Stimulated activated CD8-positive, alpha-beta memory T cell treated with anti-CD3 and anti-CD28 coated beads, Interleukin-12 subunit alpha, Interleukin-12 subunit beta, amount 100 ng/mL, for 24 hours (primary cell): ENCODE results near the gene DOK5.

Experiments used
- DNase-seq: peaks from one replicate; pipeline ENCODE4 v3.0.0-alpha.2; 2020; ENCODE audit errors: extremely low read depth

Gene DOK5

DNA sequence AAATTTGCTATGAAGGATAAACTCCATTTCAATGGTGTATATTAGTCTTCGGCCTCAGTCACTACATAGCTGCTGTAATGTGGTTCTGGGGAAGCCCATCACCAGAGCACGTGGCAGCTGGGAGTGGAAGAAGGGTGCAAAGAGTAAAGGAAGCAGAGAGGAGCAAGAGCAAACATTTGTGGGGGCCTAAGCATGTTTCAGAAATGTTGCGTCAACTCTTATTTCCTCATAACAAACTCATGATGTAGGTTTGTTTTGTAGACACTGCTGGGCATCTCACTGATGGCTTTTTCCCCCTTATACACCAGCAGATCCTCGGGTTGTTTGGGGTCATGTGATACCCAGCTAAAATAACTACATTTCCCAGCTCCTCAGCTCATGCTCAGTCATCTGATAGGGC is 37.3 kb downstream of the DOK5 start:
- no peak for DNase-seq

DNA sequence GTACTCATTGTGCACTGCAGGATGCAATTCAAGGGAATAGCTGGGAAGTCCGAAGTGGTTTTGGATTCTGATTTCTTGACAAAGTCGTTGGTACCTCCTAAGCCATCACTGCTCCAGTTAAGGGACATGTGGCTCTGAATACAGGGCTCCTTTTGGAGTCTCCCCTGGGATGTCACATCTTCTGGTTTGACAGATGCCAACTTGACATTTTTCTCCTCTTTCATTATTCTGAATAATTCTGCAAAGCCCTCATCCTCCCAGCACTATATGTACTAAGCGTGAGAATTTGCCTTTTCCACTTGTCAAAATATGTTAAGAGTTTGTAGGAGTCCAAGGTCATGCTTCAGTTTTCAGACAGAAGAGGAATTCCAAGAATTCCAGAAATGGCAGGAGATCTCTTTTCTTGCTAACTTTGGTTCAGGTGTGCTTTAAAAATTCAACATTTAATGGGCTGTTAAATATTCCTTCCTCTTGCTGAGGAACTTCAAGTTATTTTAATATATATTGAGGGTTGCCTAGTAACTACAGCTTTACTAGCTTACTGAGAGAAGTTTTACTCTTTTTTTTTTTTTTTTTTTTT is 38.7 kb downstream of the DOK5 start:
- DNase-seq, result no peak

DNA sequence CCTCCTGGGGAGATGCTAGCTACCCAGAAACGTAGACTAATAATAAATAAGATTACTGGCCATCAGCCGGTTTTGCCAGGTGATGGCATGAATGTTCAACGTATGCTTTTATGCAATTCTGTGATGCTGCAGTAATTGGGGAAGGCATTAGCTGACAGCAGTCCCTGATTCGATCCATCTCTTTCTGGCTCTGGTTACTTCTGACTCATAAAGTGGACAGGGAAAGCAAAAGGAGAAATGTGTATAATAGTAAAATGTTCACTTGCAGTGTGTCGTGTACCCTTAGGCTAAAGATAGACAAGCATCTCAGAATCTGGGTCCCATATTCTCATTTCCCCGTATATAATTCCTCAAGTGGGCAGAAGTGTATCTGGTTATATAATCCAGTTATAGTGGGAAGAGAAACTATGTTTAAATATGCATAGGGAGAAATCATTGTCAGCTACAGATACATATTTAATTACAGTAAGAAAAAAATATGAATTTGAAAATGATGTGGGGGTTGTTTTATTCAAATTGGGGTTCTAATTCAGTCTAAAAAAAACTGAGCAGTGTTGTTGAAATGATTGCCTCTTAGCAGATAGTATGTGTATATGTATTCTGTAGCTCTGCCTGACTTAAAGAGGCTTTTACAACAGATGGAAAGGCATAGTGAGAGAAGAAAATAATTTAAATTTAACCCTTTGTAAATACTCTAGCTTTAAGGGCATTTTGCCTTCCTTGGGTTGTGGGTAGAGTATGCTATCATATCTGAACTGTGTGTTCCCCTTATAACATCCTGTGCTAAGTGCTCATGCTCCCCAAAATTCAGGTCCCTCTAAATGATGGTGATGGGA is 40.6 kb downstream of the DOK5 start:
- DNase-seq, result no peak

DNA sequence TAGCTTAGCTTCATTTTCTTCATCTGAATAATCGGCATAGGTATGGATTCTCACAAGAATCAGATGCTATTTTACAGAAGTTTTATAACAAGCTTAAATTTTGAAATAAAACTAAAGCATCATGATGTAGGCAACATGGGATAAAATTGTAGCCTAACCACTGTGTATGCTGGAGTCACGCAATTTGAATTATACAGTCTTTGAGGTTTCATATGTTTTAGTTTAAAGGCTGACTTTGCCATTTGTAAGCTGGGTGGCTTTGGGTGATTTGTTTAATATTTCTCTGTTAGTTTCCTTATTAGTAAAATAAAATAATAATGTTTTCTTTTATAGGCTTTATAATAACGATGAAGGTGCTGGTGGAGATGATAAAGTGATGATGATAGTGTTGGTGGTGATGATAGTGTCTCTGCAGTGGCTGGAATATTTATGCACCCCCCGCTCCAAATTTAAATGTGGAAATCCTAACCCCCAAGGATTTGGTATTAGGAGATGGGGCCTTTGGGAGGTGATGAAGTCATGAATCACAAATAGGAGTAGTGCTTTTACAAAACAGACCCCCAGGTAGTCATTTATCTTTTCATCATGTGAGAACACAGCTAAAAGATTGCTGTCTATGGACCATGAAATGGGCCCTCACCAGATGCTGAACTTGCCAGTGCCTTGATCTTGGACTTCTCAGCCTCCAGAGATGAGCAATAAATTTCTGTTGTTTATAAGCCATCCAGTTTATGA is 42.0 kb downstream of the DOK5 start:
- DNase-seq, result no peak

DNA sequence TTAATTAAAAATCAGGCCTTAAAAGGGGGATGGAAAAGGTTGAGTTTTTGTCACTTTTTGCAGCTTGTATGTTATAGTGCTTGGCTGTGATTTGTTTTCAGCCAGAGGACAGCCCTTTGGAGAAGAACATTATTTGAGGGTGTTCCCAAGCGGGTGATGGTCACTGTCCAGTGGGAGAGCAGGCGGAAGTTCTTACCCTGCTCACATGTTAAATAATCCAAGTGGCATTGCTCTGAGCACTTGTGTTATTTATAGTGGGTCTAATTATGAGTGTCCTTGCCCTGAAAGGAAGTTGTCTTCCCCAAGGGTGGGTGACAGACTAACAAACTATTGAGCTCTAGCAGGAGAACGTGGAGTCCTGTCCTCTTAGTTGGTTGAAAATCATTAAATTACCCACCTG is 49.5 kb downstream of the DOK5 start:
- DNase-seq, result no peak

DNA sequence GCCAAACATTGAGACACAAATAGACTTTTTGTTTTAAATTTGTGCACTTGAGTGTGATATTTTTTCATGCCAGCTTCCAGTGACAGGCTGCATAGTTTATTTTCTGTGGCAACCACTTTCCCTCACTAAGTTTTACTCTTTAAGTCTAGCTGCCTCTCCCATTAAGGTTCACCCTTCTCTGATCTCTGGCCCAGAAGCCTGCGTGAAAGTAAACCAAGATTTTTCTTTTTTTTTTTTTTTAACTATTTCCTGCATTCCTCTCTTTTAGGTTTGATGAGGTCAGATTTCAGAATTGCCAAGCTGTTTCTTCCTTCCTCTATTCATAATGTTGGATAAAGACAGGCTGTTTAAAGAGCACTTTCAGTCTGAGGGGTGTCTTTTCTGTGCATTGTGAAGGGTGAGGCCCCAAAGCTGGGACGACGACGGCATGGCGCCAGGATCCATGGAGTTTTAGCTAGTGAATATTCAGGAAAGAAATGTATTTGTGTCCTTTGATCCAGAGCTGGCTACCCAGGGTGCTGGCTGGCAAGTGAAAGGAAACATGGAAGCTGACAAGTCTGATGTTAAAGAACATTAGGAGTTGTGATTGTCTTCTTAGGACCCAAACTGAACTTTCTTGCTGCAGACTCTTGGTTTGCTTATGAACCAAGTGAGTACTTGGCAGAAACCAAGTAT is 50.7 kb downstream of the DOK5 start:
- DNase-seq, result no peak

DNA sequence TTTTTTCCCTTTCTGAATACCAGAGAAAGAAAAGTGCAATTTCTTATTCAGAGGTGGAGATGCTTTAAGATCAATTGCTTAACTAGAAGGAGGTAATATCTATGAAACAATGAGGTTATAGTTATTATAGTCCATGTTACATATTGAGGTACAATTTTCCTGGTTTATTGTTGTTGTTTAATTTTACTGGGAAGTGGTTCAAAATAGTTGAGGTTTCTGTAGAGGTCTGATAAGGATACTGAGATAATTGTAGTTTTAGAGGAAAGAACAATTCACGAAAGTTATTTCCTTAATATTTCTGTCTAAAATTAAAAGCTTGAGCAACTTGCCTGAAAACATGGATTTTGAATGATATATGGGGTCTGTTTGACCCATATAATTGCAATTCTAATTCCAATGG is 51.4 kb downstream of the DOK5 start:
- DNase-seq, result no peak

DNA sequence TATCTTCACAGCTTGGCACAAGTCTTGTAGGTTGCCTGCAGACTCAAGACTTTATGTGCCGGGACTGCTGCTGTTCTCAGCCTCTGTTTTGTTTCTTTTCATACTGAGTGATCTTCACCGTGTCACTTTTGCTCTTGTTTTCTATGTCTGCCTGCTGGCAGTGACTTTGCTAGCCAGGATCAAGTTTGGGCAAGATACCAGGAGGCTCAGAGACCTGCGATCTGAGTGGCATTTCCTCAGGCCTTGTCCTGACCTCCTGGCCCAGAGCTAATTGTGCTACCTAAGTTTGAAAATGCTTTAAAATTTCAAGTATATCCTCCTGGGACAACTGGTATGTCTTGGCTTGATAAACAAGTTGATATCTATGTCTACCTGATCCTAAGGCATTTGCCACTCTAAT is 57.2 kb downstream of the DOK5 start:
- DNase-seq, result no peak

DNA sequence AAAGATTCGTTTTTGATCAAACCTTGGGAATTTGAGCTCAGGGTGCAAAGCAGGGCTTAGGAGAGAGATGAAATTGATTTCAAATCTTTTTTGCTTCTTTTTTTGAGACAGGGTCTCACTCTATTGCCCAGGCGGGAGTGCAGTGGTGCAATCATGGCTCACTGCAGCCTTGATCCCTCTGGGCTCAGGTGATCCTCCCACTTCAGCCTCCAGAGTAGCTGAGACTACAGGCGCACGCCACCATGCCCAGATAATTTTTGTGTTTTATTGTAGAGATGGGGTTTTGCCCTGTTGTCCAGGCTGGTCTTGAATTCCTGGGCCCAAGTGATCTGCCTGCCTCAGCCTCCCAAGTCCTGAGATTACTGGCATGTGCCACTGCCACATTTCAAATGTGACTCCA is 58.7 kb downstream of the DOK5 start:
- no peak for DNase-seq

DNA sequence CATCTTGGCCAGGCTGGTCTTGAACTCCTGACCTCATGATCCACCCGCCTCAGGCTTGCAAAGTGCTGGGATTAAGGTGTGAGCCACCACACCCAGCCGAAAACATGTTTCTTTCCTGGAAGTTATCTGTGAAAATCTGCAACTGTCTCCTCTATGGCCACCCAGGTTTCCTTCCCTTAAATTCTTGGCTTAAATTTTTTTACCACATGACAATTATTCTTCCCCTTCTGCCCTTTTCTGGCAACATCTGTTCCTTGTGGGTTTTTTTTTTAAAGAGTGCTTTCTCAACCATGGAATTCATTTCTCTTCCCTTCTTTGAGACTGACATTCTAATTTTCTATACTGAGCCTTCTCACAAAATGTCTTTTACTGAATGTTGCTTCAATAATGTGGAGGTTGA is 59.6 kb downstream of the DOK5 start:
- no peak for DNase-seq

DNA sequence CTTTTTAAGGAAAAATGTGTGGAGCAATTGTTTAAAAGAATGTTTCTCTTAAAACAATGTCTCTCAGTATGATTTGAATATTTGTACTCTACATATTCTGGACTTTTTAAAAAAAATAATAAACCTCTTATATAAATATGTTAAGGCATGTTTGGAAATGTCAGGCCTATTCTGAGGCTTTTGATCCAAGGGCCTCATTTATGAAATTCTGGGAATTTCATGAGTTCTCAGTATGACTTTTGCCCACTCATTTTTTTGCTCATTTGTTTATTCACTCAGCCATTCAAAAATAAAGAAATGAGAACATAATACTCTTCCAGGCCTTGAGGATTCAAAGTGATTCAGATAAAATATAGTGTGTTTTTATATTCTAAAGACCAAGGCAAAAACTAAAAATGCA is 60.4 kb downstream of the DOK5 start:
- no peak for DNase-seq

DNA sequence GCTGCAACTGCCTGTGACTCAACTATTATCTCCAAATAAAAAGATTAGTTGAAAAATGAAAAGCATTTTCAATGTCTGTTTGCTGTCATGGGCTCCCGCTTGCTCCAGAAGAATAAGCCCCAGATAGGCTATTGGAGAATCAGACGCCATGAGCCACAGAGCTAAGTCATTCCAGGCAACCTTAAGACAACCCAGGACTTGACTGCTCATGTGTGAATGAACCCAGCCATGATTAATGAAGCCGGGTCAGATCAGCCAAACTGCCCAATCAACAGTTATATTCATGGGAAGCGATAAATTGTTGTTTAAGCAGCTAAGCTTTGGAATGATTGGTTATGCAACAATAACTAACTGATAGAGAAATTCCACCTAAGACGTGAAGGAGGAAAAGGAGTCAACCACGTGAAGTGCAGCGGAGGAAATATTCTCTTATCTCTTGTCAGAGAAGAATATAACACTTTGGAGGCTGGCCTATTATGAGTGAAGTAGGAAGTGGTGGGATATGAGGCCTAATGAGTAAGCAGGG is 64.2 kb downstream of the DOK5 start:
- no peak for DNase-seq

DNA sequence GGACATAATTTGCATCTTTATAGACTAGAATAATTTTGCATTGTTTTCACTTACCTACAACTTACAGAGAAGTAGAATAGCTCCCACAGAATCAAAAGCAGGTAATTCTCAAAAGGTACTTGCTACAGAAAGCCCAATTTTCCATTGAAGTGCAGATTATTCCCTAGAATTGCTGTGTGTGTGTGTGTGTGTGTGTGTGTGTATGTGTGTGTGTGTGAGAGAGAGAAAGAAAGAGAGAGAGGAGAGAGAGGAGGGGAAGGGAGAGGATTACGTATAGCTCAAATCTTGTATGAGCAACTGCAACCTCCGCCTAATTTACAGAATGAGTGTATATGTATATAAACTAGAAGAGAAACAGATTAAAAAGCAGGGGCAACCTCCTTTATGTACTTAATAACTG is 68.0 kb downstream of the DOK5 start:
- no peak for DNase-seq

DNA sequence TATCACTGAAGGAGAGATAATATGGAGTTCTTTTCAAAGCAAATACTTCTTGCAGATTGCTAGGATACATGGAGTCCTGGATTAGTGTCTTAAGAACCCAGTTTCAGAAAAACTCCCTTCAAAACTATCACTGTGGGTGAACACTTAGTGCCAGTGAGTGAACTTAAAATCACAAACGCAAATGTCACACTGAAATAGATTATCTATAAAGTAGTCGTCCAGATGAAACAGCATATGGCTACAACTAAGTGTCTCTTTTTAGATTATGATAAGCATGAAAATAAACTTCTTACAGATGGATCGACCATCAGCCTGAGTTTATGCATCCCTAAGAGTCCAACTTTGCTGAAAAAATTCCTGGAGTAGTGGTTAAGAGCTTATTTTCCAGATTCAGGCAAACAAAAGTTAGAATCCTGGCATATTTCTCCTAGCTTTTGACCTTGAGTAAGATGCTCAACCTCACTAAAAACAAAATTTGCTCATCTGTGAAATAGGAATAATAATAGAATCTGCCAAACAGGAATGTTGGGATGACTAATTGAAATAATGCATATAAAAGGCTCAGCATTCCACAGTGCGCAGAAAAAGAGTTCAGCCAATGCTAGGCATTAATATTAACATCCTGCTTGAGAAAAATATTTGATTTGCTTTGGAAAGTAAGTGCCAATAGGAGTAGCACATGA is 70.4 kb downstream of the DOK5 start:
- DNase-seq, result no peak

DNA sequence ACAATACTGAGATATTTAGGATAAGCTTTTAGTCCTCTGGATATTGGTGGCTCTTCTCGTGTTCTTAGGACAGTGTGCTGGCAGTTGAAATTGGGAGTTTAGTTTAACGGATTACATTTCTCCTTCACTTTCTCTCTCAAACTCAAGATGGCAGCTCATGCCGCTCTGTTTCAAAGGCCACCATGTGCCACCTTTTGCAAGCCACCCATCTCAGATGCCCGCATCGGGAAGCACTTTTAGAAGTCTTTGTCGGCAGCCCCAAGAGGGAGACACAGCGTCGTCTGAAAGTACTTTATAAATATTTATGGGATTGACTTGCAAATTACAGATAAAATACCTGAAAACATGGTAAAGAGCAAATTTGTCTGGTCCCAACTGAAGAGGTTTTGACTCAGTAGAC is 73.5 kb downstream of the DOK5 start:
- DNase-seq, result no peak

DNA sequence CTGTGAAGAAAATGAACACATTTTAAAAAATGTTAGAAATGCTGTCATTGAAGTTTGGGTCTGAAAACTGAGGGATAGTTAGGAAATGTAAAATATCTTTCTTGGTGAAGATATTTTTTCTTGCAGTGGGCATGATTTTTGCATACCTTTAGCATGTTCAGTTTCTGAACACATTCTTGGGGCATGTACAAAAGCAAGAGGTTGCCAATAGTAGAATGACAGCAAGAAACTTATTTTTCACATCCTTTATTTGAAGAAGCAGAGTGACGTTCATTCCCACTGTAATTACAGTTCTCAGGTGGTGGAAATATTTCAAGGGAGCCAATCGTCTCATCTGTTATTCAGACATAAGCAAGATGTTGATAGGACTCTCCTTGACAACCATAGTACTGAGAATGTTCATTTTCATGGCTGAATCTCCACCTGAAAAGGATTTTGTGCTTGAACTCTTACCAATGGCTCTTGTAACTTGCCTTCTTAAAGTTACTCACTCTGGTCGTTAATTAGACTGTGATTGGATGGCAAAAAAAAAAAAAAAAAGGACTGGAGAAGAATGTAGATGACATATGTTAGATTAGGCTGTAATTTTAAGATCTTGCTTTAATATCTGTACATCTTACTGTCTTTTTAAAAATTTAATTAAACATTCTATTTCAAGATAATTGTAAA is 74.4 kb downstream of the DOK5 start:
- no peak for DNase-seq

DNA sequence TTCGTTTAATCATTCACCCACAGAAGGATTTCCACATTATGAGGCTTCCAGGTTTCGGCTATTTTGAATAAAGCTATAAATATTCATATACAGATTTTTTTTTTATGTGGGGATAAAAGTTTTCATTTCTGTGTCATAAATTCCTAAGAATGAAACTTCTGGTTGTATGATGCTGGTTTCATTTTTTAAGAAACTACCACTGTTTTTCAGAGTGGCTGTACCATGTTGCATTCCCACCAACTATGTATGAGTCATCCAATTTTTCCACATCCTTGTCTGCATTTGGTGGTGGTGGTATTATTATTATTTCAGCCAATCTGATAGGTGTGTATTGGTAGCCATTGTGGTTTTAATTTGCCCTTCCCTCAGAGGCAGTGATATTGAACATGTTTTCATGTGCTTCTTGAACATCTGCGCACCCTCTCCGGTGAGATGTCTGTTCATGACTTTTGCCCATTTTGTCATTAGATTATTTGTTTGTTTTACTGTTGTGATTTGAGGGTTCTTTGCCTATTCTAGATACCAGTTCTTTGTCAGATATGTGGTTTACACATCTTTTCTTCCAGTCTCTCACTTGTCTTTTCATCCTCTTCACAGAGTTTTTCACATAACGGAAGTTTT is 75.5 kb downstream of the DOK5 start:
- no peak for DNase-seq

DNA sequence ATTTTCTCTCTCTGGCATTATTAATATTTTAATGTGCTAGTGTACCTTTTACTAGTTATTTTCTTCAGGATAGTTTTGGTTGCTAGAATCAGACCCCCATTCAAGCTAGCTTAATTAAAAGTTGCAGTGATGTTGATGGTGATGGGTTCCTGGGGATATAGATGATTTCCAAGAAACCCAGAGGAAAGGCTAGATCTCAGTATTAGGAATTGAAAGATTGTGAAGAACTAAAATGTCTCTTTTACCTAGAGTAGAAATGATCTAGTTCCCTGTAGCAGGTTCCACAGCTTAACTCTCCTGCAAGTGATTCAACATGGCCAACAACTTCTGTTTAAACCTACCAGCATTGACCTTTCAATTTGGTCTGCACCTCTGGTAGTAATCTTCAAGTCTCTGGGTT is 78.6 kb downstream of the DOK5 start:
- no peak for DNase-seq

DNA sequence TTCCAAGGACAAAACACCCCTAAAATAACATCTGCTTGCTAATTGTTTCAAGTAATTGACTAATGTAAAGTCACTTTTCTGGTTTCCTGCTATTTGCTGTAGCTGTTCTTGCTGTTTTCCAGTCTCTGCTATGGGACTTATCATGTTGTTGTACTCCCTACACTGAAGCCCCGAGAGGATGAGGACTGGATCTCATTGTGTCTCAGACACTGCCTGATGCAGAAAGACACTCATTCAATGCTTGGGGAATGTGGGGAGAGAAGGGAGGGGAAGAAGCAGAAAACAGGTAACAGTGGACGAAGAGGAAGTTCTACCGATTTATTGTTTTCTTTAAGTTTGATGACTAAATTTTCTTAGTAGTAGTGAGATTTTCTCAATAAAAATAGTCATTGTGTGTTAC is 79.8 kb downstream of the DOK5 start:
- no peak for DNase-seq

DNA sequence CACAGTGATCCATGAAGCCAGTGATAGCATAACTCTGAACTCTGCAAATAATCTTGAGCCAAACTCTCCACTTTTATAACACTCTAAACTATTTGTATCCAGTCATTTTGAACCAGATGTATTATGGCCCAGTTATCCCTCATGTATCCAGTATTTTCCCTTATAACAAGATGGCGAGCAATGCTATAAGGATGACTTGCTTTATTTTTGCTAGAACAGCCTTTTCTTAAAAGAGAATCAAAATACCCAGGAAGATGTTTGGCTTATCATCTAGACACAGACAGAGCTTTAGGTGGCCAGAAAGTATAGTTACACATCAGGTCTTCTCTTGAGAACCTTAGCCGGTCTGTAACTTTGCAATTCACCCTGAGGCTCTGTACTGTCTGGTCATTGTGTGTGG is 81.0 kb downstream of the DOK5 start:
- no peak for DNase-seq
